Fibroblast of lung (primary cell): Measurements from ENCODE around the gene TOMM6. TPM values are rescaled to one million over a fixed set of nuclear protein-coding genes. Genes with fewer than 3 reads are reported as not detected.
A peak's percentile ranks its signal among the peaks of the same experiment; 100 is the strongest.
"Not testable (repeated sequence)": the region's sequence is repeated elsewhere in the genome, so short reads cannot be mapped to it uniquely, and the experiment has no call there.

Experiments used
- DNase-seq, 2 donors: peaks; one replicate each; pipeline versions ENCODE4 v3.0.0 to v3.0.0-alpha.2; 2010; ENCODE audit warnings: low read depth in 2 of 2
- H2AFZ ChIP-seq: 2 replicates; pipeline ENCODE4 v1.5.1; 2012; ENCODE audit warnings: low read length, control low read depth, inconsistent platforms
- H3K27ac ChIP-seq: 2 replicates; pipeline ENCODE4 v1.5.1; 2011; ENCODE audit warnings: low read length, control low read depth; ENCODE audit not compliant: insufficient read depth
- H3K27me3 ChIP-seq: 2 replicates; pipeline ENCODE4 v1.5.1; 2011; ENCODE audit warnings: mild to moderate bottlenecking, low read length; ENCODE audit not compliant: control insufficient read depth, insufficient read depth
- H3K36me3 ChIP-seq: 2 replicates; pipeline ENCODE4 v1.5.1; 2011; ENCODE audit warnings: low read length; ENCODE audit not compliant: control insufficient read depth, insufficient read depth
- H3K4me1 ChIP-seq: 2 replicates; pipeline ENCODE4 v1.5.1; 2011; ENCODE audit warnings: low read length; ENCODE audit not compliant: control insufficient read depth, insufficient read depth; ENCODE audit errors: extremely low read depth
- H3K4me2 ChIP-seq: 2 replicates; pipeline ENCODE4 v1.5.1; 2011; ENCODE audit warnings: low read length, control low read depth; ENCODE audit not compliant: insufficient read depth; ENCODE audit errors: extremely low read depth
- H3K4me3 ChIP-seq, 4 experiments: fragments of 200-600 bp in 1 of 4; sonication (generic) in 1 of 4; replicated peaks in 1 of 4; 2 replicates each; pipeline ENCODE4 v1.5.1; 2011 to 2016; ENCODE audit warnings: low read length in 4 of 4, low read depth in 3 of 4, mild to moderate bottlenecking in 3 of 4, control low read depth in 2 of 4, inconsistent platforms in 1 of 4, mixed read lengths in 1 of 4; ENCODE audit not compliant: insufficient read depth in 1 of 4; ENCODE audit errors: control extremely low read depth in 1 of 4
- H3K79me2 ChIP-seq: 2 replicates; pipeline ENCODE4 v1.5.1; 2012; ENCODE audit warnings: mild to moderate bottlenecking, low read length, inconsistent platforms; ENCODE audit not compliant: control insufficient read depth, insufficient read depth
- H3K9ac ChIP-seq: 2 replicates; pipeline ENCODE4 v1.5.1; 2011; ENCODE audit warnings: mild to moderate bottlenecking, low read length, control low read depth; ENCODE audit not compliant: insufficient read depth
- H3K9me3 ChIP-seq: 2 replicates; pipeline ENCODE4 v1.5.1; 2012; ENCODE audit warnings: low read depth, low read length; ENCODE audit not compliant: control insufficient read depth, insufficient read depth
- H4K20me1 ChIP-seq: 2 replicates; pipeline ENCODE4 v1.5.1; 2011; ENCODE audit warnings: low read length; ENCODE audit not compliant: control insufficient read depth, insufficient read depth; ENCODE audit errors: extremely low read depth
- CTCF ChIP-seq, 2 donors: IDR thresholded peaks in 1 of 2; conservative IDR thresholded peaks in 1 of 2; 1 replicate in 1 of 2; 2 replicates in 1 of 2; pipeline ENCODE4 v1.5.1; 2011 to 2012; ENCODE audit warnings: low read length in 2 of 2, control low read depth in 1 of 2, inconsistent platforms in 1 of 2, low read depth in 1 of 2, mild to moderate bottlenecking in 1 of 2
- EZH2 ChIP-seq: IDR thresholded peaks from 2 replicates; pipeline ENCODE4 v1.5.1; 2012; ENCODE audit warnings: low read length, control low read depth, mild to moderate bottlenecking; ENCODE audit errors: missing control alignments
- polyA plus RNA-seq, 2 donors: library from polyadenylated mRNA; depleted of rRNA in 1 of 2; stranded (reverse) in 1 of 2; unstranded in 1 of 2; fragments of >200 nt; gene quantifications; 2 replicates each; pipeline ENCODE4 v1.2.1, GENCODE V29; 2011 to 2012; ENCODE audit warnings: missing spikeins in 1 of 2
- total RNA-seq: library from RNA; depleted of rRNA; stranded (reverse); fragments of >200 nt; gene quantifications from 2 replicates; pipeline ENCODE4 v1.2.1, GENCODE V29; 2014

TOMM6 gene
- total and polyA plus RNA-seq, 2 donors (not counting 1 experiment from before 2014, with no cell fraction given) = 54.7 to 324 TPM

- Histone ChIP-seq H3K27ac (no peak overlapping the region), H3K9me3 (no peaks in the 10 kb centered on the region), H4K20me1 (no peaks in the 10 kb centered on the region), H3K36me3 (no peaks in the 10 kb centered on the region), H2AFZ (no peak overlapping the region), H3K79me2 (no peaks in the 10 kb centered on the region), H3K4me2 (no peak overlapping the region), H3K4me3 (no peak overlapping the region), H3K4me1 (peaks cover 5% of the 10 kb centered on the region), H3K9ac (no peak overlapping the region), H3K27me3 (no peaks in the 10 kb centered on the region)
- no peak for DNase-seq
- TF ChIP-seq EZH2 (no peak), CTCF (conservative IDR thresholded peaks at IDR 0.05 in 1 of 2, IDR thresholded peaks at IDR 0.05 in 1 of 2; ENCODE audit: low read depth in 1 of 2, low read length in 2 of 2) (no peak)
Measured at GRCh38 chr6:41763470-41763869, 24.0 kb upstream of the TOMM6 start.

- H3K27ac ChIP-seq, H3K4me2 ChIP-seq, H3K4me3 ChIP-seq, H3K27me3 ChIP-seq, H3K36me3 ChIP-seq, H3K9me3 ChIP-seq, DNase-seq, H3K9ac ChIP-seq, H2AFZ ChIP-seq, H4K20me1 ChIP-seq, H3K79me2 ChIP-seq, H3K4me1 ChIP-seq: not testable (repeated sequence)
Measured at GRCh38 chr6:41766043-41766664, 21.3 kb upstream of the TOMM6 start.

- H3K9me3 ChIP-seq = no peaks in the 10 kb centered on the region
- no peak overlapping the region for H3K4me3 ChIP-seq
- H2AFZ ChIP-seq = peak overlapping the region; percentile 63
- peak; percentile 76 to 78 for DNase-seq
- H3K36me3 ChIP-seq = peaks cover 2% of the 10 kb centered on the region
- peaks cover 5% of the 10 kb centered on the region for H3K4me1 ChIP-seq
- no peaks in the 10 kb centered on the region for H3K27me3 ChIP-seq
- H3K79me2 ChIP-seq = no peaks in the 10 kb centered on the region
- TF ChIP-seq CTCF (conservative IDR thresholded peaks at IDR 0.05 in 1 of 2, IDR thresholded peaks at IDR 0.05 in 1 of 2; ENCODE audit: low read depth in 1 of 2, low read length in 2 of 2) (no peak), EZH2 (no peak)
- no peaks in the 10 kb centered on the region for H4K20me1 ChIP-seq
- no peak overlapping the region for H3K4me2 ChIP-seq
- H3K27ac ChIP-seq = peak overlapping the region; percentile 47
- peak overlapping the region; percentile 8 for H3K9ac ChIP-seq
Measured at GRCh38 chr6:41767112-41767833, 20.2 kb upstream of the TOMM6 start.
